Uterus (tissue), 4 donors: Measurements from ENCODE around the gene PHACTR2. TPM values are rescaled to one million over a fixed set of nuclear protein-coding genes. Genes with fewer than 3 reads are reported as not detected.

Source experiments
- DNase-seq, 2 donors: peaks; one replicate each; pipeline ENCODE4 v3.0.0-alpha.2; 2019 to 2020
- H3K27ac ChIP-seq, 2 donors: fragments of 200-600 bp; sonication (generic); 1 replicate in 1 of 2; 2 replicates in 1 of 2; pipeline ENCODE4 v1.5.1; 2016 to 2018
- H3K27me3 ChIP-seq, 2 donors: fragments of 200-600 bp; sonication (generic); one replicate each; pipeline ENCODE4 v1.5.1; 2018 to 2019; ENCODE audit warnings: control low read depth in 1 of 2
- H3K36me3 ChIP-seq, 2 donors: fragments of 200-600 bp; sonication (generic); one replicate each; pipeline ENCODE4 v1.5.1; 2019; ENCODE audit warnings: control low read depth in 1 of 2
- H3K4me1 ChIP-seq, 2 donors: fragments of 200-600 bp; sonication (generic); one replicate each; pipeline ENCODE4 v1.5.1; 2018 to 2019; ENCODE audit warnings: control low read depth in 1 of 2
- H3K4me3 ChIP-seq, 2 donors: fragments of 200-600 bp; sonication (generic); 1 replicate in 1 of 2; 2 replicates in 1 of 2; pipeline ENCODE4 v1.5.1; 2018 to 2019; ENCODE audit warnings: mild to moderate bottlenecking in 1 of 2
- H3K9me3 ChIP-seq, 2 donors: fragments of 200-600 bp; sonication (generic); one replicate each; pipeline ENCODE4 v1.5.1; 2019; ENCODE audit warnings: control low read depth in 1 of 2
- POLR2A ChIP-seq, 2 donors: fragments of 450-650 bp; IDR thresholded peaks; one replicate each; pipeline ENCODE4 v1.6.1; 2016; ENCODE audit warnings: antibody characterized with exemption in 2 of 2, mild to moderate bottlenecking in 1 of 2, moderate library complexity in 1 of 2
- intact Hi-C: fragments of 100-400 bp; cut with DNase I; formaldehyde crosslinking; loops from one replicate; pipeline ENCODE4 v1.15.1; 2023; ENCODE audit warnings: low total_unique reads
- total RNA-seq, 4 donors: library from RNA; depleted of rRNA in 3 of 4; stranded (reverse); fragments of >200 nt in 3 of 4; gene quantifications; one replicate each; pipeline versions ENCODE4 v1.1.0 to v1.2.4, GENCODE V29; 2014 to 2023
- TF ChIP-seq, protein P1 (sequence below), 4 experiments: fragments of 200-600 bp in 2 of 4; fragments of 450-650 bp in 2 of 4; sonication (generic) in 2 of 4; IDR thresholded peaks; one replicate each; pipeline ENCODE4 v1.5.1; 2016 to 2019; ENCODE audit warnings: antibody characterized with exemption in 4 of 4, mild to moderate bottlenecking in 2 of 4, moderate library complexity in 1 of 4
- donor health status: DM: yes; HTN: yes; CAD: no.

Gene PHACTR2
- total RNA-seq, 4 donors from 2014 or later, result 78.2 to 145 (median 90.1) TPM

DNA sequence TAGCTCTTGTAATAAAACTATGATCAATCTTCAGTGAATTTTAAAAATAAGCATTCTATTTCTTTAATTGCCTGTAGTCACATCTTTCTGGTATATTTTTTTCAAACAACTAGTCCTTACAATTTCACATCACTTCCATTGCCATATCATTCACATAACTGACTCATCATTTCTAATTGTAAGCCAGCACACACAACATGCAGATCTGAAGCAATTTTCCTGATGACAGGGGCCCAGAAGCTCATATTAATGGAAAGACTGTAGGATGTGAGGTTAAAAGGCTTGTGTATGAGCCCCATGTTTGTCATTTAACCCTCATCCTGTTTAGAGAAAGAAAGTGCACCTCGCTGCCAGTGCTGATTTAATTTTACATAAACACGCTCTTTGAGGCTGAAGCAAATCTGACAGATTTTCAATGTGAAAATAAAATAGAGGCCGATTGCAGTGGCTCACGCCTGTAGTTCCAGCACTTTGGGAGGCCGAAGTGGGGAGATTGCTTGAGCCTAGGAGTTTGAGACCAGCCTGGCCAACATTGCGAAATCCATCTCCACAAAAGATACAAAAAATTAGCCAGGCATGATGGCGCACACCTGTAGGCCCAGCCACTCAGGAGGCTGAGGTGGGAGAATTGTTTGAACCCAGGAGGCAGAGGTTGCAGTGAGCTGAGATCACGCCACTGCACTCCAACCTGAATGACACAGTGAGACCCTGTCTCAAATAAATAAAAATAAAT is 125.2 kb downstream of the PHACTR2 start:
- DNase-seq, result no peak
- no peak overlapping the region for H3K27ac ChIP-seq
- H3K36me3 ChIP-seq, result no peaks in the 10 kb centered on the region
- intact Hi-C loops, result no loop called here
- H3K4me1 ChIP-seq, result no peaks in the 10 kb centered on the region
- no peaks in the 10 kb centered on the region for H3K9me3 ChIP-seq
- H3K4me3 ChIP-seq, result no peak overlapping the region
- H3K27me3 ChIP-seq, result no peaks in the 10 kb centered on the region
- TF ChIP-seq, protein P1, sequence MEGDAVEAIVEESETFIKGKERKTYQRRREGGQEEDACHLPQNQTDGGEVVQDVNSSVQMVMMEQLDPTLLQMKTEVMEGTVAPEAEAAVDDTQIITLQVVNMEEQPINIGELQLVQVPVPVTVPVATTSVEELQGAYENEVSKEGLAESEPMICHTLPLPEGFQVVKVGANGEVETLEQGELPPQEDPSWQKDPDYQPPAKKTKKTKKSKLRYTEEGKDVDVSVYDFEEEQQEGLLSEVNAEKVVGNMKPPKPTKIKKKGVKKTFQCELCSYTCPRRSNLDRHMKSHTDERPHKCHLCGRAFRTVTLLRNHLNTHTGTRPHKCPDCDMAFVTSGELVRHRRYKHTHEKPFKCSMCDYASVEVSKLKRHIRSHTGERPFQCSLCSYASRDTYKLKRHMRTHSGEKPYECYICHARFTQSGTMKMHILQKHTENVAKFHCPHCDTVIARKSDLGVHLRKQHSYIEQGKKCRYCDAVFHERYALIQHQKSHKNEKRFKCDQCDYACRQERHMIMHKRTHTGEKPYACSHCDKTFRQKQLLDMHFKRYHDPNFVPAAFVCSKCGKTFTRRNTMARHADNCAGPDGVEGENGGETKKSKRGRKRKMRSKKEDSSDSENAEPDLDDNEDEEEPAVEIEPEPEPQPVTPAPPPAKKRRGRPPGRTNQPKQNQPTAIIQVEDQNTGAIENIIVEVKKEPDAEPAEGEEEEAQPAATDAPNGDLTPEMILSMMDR (IDR thresholded peaks at IDR 0.05), result no peak
- no peak for TF ChIP-seq POLR2A (IDR thresholded peaks at IDR 0.05)

DNA sequence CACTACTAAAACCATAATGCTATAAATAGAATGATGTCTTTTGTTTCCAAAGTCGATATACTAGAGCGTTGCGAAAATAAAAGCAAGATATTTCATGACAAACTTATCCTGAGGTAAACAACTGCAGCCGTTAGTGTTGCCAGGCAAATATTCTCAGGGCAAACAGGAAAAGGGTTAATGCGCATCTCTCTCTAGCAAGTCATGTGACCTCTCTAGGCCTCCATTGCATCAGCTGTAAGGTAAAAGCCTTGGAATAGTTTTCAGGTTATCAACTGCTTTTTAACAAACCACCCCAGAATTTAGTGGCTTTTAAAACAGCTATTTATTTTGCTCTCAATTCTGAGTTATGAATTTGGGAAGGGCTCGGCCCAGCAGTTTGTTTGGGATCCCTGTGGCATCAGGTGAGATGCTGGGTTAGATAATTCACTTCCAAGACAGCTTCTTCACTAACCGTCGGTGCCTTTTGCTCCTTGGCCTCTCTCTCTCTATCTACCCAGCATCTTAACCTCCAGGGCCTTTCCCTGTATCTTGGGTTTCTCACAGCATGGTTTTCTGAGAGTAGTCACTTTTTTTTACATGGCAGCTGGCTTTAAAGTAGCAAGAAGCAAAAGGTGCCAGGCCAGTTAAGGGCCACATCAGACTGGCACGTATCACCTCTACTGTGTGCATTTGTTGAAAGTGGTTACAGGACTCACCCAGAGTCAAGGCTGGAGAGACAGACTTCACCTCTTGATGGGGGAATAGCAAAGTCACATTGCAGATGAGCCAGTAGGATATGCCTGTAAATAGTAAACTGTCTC is 126.2 kb downstream of the PHACTR2 start:
- H3K9me3 ChIP-seq, result no peaks in the 10 kb centered on the region
- intact Hi-C loops, result no loop called here
- no peaks in the 10 kb centered on the region for H3K27me3 ChIP-seq
- no peak for DNase-seq
- H3K27ac ChIP-seq, result no peak overlapping the region
- H3K4me3 ChIP-seq, result no peak overlapping the region
- TF ChIP-seq POLR2A (IDR thresholded peaks at IDR 0.05), result no peak
- TF ChIP-seq, protein P1 (IDR thresholded peaks at IDR 0.05), result no peak
- no peaks in the 10 kb centered on the region for H3K4me1 ChIP-seq
- H3K36me3 ChIP-seq, result no peaks in the 10 kb centered on the region

DNA sequence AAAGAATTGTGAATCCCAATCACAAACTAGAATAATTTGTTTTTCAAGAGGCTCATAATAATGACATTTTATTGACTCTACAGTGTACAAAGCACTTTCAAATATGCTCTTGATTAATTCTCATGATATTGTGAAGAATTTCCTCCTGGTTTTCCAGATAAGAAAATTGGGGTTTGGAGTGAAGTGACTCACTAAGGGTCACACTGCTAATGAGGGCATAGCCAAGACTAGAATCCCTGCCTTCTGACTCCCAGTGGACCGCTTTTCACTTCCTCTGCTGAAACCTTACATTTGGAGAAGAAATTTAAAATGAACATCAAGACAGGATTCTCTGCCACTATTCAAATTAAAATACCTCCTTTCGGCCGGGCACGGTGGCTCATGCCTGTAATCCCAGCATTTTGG is 127.1 kb downstream of the PHACTR2 start:
- H3K27me3 ChIP-seq, result no peaks in the 10 kb centered on the region
- no peaks in the 10 kb centered on the region for H3K36me3 ChIP-seq
- TF ChIP-seq, protein P1 (IDR thresholded peaks at IDR 0.05), result no peak
- TF ChIP-seq POLR2A (IDR thresholded peaks at IDR 0.05), result no peak
- H3K4me1 ChIP-seq, result no peaks in the 10 kb centered on the region
- intact Hi-C loops, result no loop called here
- H3K27ac ChIP-seq, result no peak overlapping the region
- DNase-seq, result no peak
- H3K4me3 ChIP-seq, result no peak overlapping the region
- H3K9me3 ChIP-seq, result no peaks in the 10 kb centered on the region

DNA sequence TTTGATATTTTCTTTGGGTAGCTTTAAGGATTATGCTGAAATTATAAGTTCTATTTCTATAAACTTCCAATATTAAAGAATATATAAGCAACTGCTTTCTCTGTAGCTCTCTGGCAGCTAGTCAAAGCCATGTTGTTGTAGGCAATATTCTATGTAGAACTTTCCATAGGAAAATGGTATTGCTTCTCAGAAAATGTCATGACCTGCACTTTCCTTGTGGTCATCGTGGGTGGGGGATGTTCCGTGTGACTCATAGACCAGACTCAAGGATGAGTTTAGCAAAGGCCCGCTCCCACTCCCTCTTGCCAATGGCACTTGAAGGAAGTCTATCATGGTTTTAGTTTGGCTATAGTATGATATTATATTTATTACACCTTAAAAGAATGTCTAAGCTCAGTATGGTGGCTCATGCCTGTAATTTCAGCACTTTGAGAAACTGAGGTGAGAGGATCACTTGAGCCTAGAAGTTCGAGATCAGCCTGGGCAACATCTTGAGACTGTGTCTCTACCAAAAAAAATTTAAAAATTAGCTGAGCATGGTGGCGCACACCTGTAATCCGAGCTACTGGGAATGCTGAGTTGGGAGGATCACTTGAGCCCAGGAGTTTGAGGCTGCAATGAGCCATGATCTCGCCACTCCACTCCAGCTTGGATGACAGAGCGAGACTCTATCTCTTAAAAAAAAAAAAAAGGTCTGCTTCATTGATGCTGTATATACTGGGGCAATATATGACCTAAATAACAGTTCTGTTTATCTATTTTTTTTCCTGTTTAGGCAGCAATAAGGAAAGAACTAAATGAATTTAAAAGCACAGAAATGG is 128.7 kb downstream of the PHACTR2 start:
- TF ChIP-seq POLR2A (IDR thresholded peaks at IDR 0.05), result no peak
- TF ChIP-seq, protein P1 (IDR thresholded peaks at IDR 0.05), result no peak
- Histone ChIP-seq H3K9me3 (no peaks in the 10 kb centered on the region), H3K4me3 (no peak overlapping the region), H3K4me1 (no peaks in the 10 kb centered on the region), H3K36me3 (no peaks in the 10 kb centered on the region), H3K27me3 (no peaks in the 10 kb centered on the region), H3K27ac (no peak overlapping the region)
- intact Hi-C loops, result no loop called here
- DNase-seq, result no peak
